OCI-LY1 (cell line): ENCODE results near the gene ZMYM4.

Source experiments
- H2AFZ ChIP-seq: fragments of 200-600 bp; sonication (generic), shearing (Covaris generic); 2 replicates; pipeline ENCODE4 v1.6.0; 2014; ENCODE audit warnings: antibody characterized with exemption, mild to moderate bottlenecking, low read length
- H3F3A ChIP-seq: fragments of 200-600 bp; sonication (generic), shearing (Covaris generic); 2 replicates; pipeline ENCODE4 v1.6.0; 2014; ENCODE audit warnings: mild to moderate bottlenecking, antibody characterized with exemption, low read length, moderate library complexity; ENCODE audit not compliant: insufficient read depth
- H3K27ac ChIP-seq: fragments of 200-600 bp; sonication (generic); 2 replicates; pipeline ENCODE4 v1.5.1; 2014; ENCODE audit warnings: low read length, mixed run types, mild to moderate bottlenecking, low read depth; ENCODE audit not compliant: poor library complexity, severe bottlenecking
- H3K27me3 ChIP-seq: fragments of 200-600 bp; sonication (generic); 2 replicates; pipeline ENCODE4 v1.6.0; 2014; ENCODE audit warnings: antibody characterized with exemption, mild to moderate bottlenecking, low read length, moderate library complexity; ENCODE audit not compliant: insufficient read depth
- H3K36me3 ChIP-seq: fragments of 200-600 bp; sonication (generic); 2 replicates; pipeline ENCODE4 v1.6.1; 2014; ENCODE audit warnings: mild to moderate bottlenecking, antibody characterized with exemption, low read length, moderate library complexity, mixed read lengths; ENCODE audit not compliant: insufficient read depth
- H3K4me1 ChIP-seq: fragments of 200-600 bp; sonication (generic); 2 replicates; pipeline ENCODE4 v1.5.1; 2014; ENCODE audit warnings: mild to moderate bottlenecking, low read length, moderate library complexity; ENCODE audit not compliant: insufficient read depth, severe bottlenecking
- H3K4me2 ChIP-seq: fragments of 200-600 bp; sonication (generic), shearing (Covaris generic); 2 replicates; pipeline ENCODE4 v1.6.1; 2014; ENCODE audit warnings: low read length
- H3K4me3 ChIP-seq: fragments of 200-600 bp; sonication (generic); 2 replicates; pipeline ENCODE4 v1.5.1; 2014; ENCODE audit warnings: low read length, low read depth, mild to moderate bottlenecking, mixed read lengths; ENCODE audit not compliant: poor library complexity, severe bottlenecking
- H3K79me2 ChIP-seq: fragments of 200-600 bp; shearing (Covaris generic); 2 replicates; pipeline ENCODE4 v1.6.1; 2016; ENCODE audit warnings: mixed run types, low read length, mixed read lengths; ENCODE audit not compliant: insufficient read depth
- H3K9ac ChIP-seq: fragments of 200-600 bp; sonication (generic), shearing (Covaris generic); 2 replicates; pipeline ENCODE4 v1.6.1; 2014; ENCODE audit warnings: mild to moderate bottlenecking, low read length, mixed read lengths
- H3K9me2 ChIP-seq: fragments of 200-600 bp; sonication (generic), shearing (Covaris generic); 2 replicates; pipeline ENCODE4 v1.6.1; 2014; ENCODE audit warnings: low read depth, mild to moderate bottlenecking, low read length, mixed read lengths
- H3K9me3 ChIP-seq: fragments of 200-600 bp; shearing (Covaris generic); 2 replicates; pipeline ENCODE4 v1.6.1; 2014; ENCODE audit warnings: low read length, mixed read lengths
- H4K20me1 ChIP-seq: fragments of 200-600 bp; sonication (generic), shearing (Covaris generic); 2 replicates; pipeline ENCODE4 v1.6.0; 2016; ENCODE audit warnings: mild to moderate bottlenecking, low read length; ENCODE audit not compliant: insufficient read depth
- EZH2 ChIP-seq: fragments of 200-600 bp; sonication (generic), shearing (Covaris generic); IDR thresholded peaks from 2 replicates; pipeline ENCODE4 v1.8.0; 2017; ENCODE audit warnings: borderline replicate concordance, mixed run types, mild to moderate bottlenecking, antibody characterized with exemption, low read length, moderate library complexity, mixed read lengths
- TF ChIP-seq, protein P1 (sequence below): fragments of 200-600 bp; sonication (generic), shearing (Covaris generic); IDR thresholded peaks from 2 replicates; pipeline ENCODE4 v1.5.1; 2017; ENCODE audit warnings: mild to moderate bottlenecking, antibody characterized with exemption, low read length, moderate library complexity, mixed read lengths

ZMYM4 gene

DNA sequence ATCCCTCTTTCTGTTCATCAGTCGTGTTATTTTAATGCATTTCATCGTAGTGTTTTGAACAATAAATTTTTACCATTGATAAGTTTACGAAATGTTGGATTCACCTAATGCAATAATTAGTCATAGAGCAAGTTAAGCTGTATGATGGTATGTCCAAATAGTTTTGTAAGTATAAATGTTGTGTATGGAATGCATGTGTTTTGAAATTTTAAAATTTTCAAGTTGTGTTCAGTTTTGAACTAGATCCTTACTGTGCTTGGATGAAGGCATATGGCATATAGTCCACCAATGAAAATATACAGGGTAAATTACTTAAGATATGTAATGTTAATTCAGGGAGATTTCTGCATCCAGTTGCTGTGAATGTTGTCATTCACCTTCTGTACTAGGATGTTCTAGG is 2.3 kb downstream of the ZMYM4 start:
- H3K4me1 ChIP-seq, result peaks cover 24% of the 10 kb centered on the region
- H3K27me3 ChIP-seq, result no peaks in the 10 kb centered on the region
- no peak overlapping the region for H3K9ac ChIP-seq
- H3K9me3 ChIP-seq, result no peaks in the 10 kb centered on the region
- H3K36me3 ChIP-seq, result peaks cover 27% of the 10 kb centered on the region
- H3F3A ChIP-seq, result no peaks in the 10 kb centered on the region
- no peak overlapping the region for H2AFZ ChIP-seq
- no peak overlapping the region for H3K4me2 ChIP-seq
- no peaks in the 10 kb centered on the region for H3K9me2 ChIP-seq
- H3K4me3 ChIP-seq, result no peak overlapping the region
- peaks cover 69% of the 10 kb centered on the region for H3K79me2 ChIP-seq
- no peaks in the 10 kb centered on the region for H4K20me1 ChIP-seq
- TF ChIP-seq EZH2, result no peak
- TF ChIP-seq, protein P1, sequence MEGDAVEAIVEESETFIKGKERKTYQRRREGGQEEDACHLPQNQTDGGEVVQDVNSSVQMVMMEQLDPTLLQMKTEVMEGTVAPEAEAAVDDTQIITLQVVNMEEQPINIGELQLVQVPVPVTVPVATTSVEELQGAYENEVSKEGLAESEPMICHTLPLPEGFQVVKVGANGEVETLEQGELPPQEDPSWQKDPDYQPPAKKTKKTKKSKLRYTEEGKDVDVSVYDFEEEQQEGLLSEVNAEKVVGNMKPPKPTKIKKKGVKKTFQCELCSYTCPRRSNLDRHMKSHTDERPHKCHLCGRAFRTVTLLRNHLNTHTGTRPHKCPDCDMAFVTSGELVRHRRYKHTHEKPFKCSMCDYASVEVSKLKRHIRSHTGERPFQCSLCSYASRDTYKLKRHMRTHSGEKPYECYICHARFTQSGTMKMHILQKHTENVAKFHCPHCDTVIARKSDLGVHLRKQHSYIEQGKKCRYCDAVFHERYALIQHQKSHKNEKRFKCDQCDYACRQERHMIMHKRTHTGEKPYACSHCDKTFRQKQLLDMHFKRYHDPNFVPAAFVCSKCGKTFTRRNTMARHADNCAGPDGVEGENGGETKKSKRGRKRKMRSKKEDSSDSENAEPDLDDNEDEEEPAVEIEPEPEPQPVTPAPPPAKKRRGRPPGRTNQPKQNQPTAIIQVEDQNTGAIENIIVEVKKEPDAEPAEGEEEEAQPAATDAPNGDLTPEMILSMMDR, result no peak
- no peak overlapping the region for H3K27ac ChIP-seq

DNA sequence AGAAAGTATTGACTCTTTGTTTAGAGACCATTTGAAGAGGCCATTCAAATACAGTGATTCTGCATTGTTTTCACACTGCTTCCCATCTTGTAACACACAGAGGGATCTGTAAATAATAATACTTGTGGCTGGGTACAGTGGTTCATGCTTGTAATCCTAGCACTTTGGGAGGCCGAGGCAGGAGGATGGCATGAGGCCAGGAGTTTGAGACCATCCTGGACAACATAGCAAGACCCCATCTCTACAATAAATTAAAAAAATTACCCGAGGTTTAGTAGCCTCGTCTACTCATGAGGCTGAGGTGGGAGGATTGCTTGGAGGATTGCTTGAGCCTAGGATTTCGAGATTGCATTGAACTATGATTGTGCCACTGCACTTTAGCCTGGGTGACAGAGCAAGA is 5.7 kb downstream of the ZMYM4 start:
- H2AFZ ChIP-seq, result no peak overlapping the region
- H4K20me1 ChIP-seq, result no peaks in the 10 kb centered on the region; the same call in 1 of the 2 replicates
- no peaks in the 10 kb centered on the region for H3F3A ChIP-seq
- H3K9ac ChIP-seq, result no peak overlapping the region
- H3K27me3 ChIP-seq, result no peaks in the 10 kb centered on the region
- H3K27ac ChIP-seq, result no peak overlapping the region
- peaks cover 34% of the 10 kb centered on the region for H3K36me3 ChIP-seq
- H3K4me1 ChIP-seq, result peaks cover 16% of the 10 kb centered on the region
- no peak overlapping the region for H3K4me2 ChIP-seq
- TF ChIP-seq EZH2, result no peak
- TF ChIP-seq, protein P1, result no peak
- H3K9me3 ChIP-seq, result no peaks in the 10 kb centered on the region
- H3K79me2 ChIP-seq, result peaks cover 85% of the 10 kb centered on the region
- no peak overlapping the region for H3K4me3 ChIP-seq
- no peaks in the 10 kb centered on the region for H3K9me2 ChIP-seq

DNA sequence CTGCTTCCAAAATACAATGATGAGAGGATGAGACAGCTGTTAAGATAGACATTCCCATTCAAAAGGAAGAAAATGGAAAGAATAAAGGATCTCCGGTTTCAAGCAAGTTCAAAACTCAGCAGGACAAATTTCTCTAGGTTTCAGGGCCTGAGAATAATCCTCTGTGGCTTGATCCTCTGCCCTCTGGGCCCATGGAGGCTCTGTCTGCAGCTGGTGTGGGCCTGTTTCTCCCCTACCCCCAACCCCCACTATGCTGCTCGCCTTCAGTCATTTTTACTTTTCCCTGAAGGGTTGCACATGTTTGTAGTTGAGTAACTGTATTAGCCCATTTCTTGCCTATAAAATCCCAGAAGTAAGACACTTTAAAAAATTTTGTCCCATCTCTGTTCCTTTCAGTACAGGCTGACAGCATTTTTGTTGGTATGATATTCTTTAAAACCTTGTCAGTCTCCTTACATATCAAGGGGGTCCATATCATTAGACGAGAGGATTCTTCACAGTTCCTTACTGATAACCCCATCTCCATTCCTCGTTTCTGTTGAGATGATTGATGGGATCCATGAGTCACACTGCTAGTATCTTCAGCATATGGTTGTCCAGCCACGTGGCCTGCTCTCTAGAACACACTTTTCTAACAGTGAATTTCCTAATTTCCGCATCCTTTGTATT is 10.5 kb downstream of the ZMYM4 start:
- H3K4me3 ChIP-seq, result no peak overlapping the region
- H3K9me3 ChIP-seq, result peaks cover 3% of the 10 kb centered on the region; the same call in 1 of the 2 replicates
- H3K9me2 ChIP-seq, result no peaks in the 10 kb centered on the region
- H3K4me1 ChIP-seq, result no peaks in the 10 kb centered on the region
- peaks cover 40% of the 10 kb centered on the region for H3K79me2 ChIP-seq
- H3F3A ChIP-seq, result no peaks in the 10 kb centered on the region
- H3K4me2 ChIP-seq, result no peak overlapping the region
- no peak overlapping the region for H3K27ac ChIP-seq
- H4K20me1 ChIP-seq, result no peaks in the 10 kb centered on the region; the same call in 1 of the 2 replicates
- H3K36me3 ChIP-seq, result peaks cover 29% of the 10 kb centered on the region
- no peaks in the 10 kb centered on the region for H3K27me3 ChIP-seq
- TF ChIP-seq EZH2, result no peak
- TF ChIP-seq, protein P1, result no peak
- H2AFZ ChIP-seq, result no peak overlapping the region
- H3K9ac ChIP-seq, result no peak overlapping the region
